NCI-H69 (cell line): ENCODE measurements around the gene JMY.

Experiments used
- DNase-seq: peaks from one replicate; lab custom pipeline; 2025; lab: John Stamatoyannopoulos, UW

The JMY gene, protein sequence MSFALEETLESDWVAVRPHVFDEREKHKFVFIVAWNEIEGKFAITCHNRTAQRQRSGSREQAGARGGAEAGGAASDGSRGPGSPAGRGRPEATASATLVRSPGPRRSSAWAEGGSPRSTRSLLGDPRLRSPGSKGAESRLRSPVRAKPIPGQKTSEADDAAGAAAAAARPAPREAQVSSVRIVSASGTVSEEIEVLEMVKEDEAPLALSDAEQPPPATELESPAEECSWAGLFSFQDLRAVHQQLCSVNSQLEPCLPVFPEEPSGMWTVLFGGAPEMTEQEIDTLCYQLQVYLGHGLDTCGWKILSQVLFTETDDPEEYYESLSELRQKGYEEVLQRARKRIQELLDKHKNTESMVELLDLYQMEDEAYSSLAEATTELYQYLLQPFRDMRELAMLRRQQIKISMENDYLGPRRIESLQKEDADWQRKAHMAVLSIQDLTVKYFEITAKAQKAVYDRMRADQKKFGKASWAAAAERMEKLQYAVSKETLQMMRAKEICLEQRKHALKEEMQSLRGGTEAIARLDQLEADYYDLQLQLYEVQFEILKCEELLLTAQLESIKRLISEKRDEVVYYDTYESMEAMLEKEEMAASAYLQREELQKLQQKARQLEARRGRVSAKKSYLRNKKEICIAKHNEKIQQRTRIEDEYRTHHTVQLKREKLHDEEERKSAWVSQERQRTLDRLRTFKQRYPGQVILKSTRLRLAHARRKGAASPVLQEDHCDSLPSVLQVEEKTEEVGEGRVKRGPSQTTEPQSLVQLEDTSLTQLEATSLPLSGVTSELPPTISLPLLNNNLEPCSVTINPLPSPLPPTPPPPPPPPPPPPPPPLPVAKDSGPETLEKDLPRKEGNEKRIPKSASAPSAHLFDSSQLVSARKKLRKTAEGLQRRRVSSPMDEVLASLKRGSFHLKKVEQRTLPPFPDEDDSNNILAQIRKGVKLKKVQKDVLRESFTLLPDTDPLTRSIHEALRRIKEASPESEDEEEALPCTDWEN

DNA sequence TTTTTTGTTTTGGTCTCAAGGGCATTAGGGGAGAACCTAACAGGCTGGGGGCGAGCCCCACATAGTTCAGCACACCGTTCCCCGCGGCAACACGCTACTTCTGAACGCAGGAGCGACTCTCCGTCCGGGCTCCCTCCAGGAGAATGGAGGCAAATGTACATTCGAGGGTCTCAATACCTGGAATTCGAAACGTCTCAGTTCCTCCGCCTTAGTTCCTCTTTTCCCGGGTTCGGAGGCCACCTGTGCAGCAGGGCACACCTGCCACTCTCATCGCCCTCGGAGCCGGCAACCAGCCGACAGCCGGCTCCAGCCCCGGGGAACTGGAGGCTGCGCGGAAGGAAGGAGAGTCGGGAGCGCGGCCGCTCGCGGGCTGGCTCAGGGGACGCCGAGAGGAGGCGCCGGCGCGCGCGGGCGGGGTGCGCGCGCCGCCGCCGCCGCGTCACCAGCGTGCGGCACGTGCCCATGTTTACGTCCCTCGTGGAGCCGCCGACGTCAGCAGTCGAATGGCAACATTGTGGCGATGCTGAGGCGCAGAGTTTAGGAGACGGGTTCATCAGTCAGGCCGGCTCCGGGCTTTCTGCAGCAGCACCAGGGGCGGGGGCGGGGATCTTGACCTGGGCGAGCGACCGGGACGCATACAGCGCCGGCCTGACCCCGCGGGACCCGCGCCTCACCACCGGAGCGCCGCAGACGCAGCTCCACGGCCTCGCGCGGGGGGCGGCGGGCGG, at the start of gene JMY:
Gene JMY (plus strand): TSS at position 498 of the 728 bp plus-strand sequence. CDS start 520 bp downstream, outside the sequence.
- DNase-seq = peak; percentile 91

DNA sequence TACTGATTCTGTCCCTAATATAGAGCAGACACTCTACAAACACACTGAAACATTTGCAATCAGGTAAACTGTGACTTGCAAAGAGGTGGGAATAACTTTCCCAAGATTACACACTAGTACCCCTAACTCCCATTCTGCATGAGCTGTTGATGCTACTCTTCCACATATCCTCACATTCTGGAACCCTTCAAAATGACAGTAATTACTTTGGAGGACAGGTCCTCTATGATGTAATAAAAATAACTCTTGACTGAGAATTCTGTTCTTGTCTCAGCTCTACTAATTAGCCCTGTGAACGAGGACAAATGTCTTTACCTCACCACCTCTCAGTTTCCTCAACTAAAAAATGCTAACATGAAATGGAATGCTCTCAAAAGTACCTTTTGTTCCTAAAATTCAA, 49.5 kb upstream of the JMY start:
- DNase-seq = no peak

DNA sequence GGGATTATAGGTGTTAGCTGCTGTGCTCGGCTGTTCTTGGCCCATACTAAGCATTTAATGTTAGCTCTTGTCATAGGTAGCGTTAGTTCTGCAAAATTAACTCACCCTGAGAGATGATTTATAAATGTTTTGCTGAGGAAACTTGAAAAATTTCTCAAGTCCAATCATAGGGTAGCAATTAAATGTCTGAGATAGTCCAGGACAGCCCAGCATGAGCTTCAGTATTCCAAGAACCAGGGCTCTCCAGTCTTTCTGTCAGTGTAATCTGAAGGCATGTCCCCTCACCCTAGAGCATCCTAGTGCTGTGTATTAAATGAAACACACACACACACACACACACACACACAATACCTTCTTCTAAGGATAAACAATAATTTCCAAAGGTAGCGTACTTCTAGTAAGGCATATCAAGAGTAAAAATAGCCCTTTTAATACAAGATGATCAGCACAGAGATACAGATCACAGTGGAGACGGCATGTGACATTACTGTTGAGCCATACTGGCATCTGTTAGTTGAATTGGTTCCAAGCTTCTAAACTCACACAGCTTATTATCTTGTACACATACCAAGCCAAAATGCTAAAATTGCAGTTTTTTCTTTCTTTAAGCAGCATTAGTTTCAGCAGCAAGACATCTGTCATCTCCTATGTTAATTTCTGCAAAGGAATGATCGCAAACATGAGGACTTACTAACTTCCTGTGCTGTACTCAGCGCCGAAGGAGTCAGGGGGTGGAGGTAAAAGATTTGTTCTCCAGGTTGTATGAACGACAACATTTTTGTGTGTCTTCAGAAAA, 46.3 kb upstream of the JMY start:
- DNase-seq = no peak

DNA sequence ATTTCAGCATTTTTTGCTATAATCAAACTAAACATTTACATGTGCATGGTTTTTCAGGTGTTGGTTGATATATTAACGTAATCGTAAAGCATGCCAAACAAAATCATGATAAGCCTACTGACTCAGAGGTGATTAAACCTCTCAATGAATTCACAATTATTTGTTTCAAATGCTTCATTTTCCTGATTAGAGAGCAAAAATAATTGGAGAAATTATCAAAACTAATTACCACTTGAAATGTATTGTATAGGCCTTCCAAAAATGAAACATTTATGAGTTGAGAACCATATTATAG, 45.7 kb upstream of the JMY start:
- no peak for DNase-seq

DNA sequence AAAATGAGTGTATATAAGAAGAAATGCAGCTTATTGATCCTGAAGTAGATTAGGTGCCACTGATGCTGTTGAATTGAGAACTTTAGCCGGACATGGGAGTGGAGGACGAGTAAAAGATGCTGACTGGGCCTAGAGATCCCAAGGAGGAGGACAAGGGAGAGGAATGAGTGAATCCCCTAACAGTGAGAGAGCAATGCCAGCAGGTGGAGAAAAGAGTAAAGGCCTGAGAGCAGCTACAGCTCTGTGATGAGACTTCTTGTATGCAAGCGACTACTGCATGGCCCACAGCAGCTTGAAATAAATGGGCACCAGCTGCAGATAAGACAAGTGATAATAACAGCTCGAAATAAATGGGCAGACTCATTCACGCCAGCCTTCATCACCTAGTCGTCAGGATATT, 44.5 kb upstream of the JMY start:
- peak; percentile 5 for DNase-seq

DNA sequence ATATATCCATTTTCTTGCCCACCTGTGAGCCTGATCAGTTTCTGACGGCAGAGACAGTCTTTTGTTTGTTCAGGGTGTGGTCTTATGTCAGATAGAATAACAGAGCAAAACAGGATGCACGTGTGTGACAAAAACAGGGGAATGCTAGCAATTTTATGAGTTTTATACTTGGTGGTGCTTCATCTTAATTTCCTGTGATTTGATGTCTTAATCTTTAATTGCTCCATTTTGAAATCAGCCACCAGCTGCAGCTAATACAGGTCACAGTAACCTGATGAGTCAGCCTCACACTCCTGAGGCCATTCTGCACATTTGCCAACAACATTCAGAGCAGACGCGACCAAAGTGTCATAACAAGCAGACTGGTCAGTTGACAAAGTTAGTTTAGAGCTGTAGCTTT, 42.3 kb upstream of the JMY start:
- DNase-seq = peak; percentile 33

DNA sequence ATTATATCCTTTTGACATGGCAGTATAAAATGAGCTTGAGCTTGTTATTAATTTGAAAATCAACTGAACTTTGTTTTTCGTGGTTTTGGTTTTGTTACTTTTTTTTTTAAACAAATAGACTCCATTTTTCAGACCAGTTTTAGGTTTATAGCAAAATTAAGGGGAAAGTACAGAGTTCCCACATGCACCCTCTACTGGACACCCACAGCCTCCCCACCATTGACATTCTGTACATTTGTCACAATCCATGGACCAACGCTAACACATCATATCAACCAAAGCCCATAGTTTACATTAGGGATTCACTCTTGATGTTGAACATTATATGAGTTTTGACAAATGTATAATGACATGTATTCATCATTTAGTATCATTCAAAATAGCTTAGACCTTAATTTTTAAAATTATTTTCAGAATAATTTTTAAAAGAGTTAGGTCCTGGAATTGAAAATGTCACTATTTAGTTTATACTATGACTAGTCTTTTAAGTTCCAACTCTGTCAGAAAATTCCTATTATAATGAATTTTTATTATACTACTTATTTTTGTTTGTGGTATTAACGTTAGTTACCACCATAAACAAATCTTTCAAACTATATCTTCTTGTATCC, 35.3 kb upstream of the JMY start:
- DNase-seq = peak; percentile 13

DNA sequence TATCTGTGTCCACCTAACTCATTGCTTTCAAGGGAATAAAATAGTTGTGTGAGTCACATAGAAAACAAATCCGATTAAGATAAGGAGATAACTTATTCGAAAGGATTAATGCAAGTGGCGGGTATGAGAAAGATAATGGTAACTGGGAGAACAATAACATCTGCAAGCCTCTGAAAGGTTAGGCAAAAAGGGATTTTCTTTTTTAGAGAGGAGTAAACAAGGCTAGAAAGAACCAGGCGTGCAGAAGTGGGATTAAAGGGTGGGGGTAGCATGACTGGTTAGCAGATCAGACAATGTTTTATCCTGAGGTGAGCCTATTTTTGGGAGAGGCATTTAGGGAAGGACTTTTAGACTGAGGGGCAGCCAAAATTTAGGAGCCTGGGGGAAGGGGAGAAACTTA, 34.7 kb upstream of the JMY start:
- no peak for DNase-seq

DNA sequence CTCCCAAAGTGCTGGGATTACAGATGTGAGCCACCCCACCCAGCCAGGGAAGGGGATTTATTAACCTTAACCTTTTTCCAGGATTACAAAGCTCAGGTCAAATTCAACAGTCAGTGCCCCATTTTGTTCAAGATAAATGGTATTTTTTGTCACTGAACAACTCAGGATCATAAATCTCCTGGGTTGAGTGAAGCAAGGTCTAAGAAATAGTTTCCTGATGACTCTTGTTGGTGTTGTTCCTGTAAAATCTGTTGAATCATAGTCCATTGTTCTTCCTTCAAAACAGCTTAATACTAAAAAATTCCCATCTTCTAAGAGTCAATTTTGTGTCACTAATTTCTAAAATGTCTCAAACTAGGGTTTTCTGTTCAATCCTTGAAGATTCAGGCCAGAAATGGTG, 33.9 kb upstream of the JMY start:
- DNase-seq = no peak

DNA sequence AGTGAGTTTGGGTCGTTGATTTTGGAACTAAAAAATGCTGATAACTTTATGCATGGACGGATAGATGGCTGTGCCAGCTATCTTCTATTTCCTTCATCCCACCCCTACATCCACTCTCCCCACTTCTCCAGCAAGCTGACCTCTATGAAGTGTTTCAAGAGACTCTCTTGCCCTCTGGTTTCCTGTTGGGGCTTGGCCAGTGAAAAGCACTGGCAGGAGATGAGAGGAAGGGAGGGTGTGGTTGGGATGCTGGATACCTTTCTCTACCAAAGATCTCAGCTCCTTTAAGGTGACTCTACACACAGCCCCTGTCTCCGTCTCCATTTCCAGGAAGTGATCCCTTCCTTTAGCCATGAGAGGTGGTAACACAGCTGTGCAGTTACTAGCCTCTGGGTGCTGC, 30.0 kb upstream of the JMY start:
- DNase-seq = no peak

DNA sequence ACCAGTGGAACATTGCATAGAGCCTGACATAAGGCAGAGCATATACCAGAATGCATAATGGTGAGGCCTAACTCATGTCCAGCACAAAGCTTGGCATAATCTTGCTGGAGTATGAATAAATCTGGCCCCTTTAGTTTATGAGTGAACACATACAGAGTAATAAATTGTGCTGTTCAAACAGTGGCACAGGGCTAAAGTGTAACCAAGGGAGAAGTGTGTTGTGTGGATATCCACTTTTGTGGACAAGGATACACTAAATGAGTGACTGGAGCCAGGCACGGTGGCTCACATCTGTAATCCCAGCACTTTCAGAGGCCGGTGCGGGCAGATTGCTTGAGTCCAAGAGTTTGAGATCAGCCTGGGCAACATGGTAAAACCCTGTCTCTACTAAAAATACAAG, 29.4 kb upstream of the JMY start:
- DNase-seq = no peak

DNA sequence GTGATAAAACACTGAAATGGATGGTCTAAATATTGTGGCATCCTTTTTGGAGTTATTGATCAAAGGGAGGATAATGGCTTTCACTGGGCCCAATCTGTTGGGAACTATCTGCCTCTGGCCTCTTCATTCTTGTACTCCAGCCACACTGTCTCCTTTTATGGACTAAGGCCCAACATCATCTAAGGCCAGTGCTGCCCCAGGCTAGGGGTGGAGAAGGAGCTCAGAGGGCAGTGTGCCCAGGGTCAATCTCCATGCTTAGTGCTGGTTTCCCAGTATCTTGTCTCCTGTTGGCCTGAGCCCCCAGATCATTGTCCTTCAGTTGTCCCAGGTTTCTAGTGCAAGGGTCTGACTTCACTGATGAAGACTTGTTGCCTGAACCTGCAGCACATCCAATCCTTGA, 26.4 kb upstream of the JMY start:
- no peak for DNase-seq

DNA sequence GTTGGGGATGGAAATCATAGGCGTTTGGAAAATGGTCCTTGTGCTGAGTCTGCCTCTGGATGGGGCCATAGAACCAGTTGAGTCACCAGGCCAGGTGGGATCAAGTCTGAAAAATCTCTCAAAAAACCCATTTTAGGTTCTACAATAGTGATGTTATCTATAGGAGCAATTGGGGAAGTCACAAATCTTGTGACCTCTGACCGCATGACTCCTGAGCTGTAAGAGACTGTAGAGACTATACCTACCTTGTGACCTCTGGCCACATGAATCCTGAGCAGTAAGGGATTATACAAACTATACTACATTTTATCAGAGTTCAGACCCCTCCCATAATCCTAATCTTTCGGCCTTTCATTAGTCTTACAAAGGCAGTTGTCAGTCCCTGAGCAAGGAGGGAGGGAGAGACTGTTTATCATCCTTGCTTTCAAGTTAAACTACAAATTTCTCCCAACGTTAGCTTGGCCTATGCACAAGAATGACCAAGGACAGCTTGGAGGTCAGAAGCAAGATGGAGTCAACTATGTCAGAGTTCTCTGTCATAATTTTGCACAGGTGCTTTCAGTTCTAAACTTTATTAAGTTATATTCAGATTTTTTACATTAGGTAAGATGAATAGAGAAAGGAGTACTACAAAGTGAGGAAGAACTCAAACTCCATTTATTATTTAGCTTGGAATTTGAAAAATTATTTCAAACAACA, 11.5 kb upstream of the JMY start:
- no peak for DNase-seq

DNA sequence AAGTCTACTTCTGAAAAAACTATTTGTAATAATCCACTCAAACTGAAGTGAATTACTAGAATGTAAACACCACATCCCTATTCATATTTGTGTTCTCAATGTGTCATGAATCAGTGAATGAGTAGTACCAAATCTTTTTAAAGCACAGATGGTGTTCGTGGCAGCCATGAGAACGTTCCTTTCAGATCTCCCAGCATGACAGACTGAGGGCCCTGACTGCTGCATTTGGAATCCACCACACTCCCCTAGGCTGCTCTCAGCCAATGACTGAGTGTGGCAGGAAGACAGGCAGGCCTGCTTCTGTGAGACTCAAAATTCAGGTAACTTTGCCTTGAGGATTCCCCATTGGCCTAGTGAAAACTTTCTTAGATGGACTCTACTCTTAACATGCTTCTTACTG, 10.9 kb upstream of the JMY start:
- DNase-seq = peak; percentile 29

DNA sequence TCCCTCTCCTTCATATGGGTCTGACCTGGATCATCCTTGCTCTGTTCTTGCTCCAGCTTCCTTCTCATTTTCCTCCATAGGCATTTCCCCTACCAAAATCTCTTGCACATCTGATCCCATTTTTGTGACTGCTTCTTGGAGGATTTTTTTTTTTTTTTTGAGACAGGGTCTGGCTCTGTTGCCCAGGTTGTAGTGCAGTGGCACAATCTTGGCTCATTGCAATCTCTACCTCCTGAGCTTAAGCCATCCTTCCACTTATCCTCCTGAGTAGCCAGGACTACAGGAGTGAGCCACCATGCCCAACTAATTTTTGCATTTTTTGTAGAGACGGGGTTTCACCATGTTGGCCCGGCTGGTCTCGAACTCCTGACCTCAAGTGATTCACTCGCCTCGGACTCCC, 10.5 kb upstream of the JMY start:
- DNase-seq = no peak

DNA sequence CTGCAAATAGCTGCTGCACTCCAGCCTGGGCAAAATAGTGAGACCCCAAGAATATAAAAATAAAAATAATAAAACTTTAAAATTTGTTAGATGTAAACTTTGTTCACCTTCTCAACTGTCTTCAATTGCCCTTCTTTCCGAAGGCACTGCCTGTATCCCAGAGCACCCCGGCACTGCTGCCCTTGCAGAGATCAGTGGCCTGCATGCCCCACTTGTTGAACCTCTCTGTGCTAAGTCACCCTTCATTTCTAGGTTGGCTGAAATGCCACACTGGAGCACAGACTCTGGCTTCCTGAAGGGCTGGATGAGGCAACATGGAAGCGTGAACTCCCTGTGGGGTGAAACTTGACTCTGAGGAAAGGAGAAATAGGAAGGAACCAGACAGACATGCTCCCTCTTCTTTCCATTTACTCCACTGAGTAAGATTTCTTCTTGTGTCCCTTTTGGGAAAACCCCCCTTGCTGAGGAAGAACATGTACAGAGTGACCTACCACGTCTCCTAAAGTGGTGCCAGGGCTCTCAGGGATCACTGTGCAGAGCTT, 8.4 kb upstream of the JMY start:
- no peak for DNase-seq

DNA sequence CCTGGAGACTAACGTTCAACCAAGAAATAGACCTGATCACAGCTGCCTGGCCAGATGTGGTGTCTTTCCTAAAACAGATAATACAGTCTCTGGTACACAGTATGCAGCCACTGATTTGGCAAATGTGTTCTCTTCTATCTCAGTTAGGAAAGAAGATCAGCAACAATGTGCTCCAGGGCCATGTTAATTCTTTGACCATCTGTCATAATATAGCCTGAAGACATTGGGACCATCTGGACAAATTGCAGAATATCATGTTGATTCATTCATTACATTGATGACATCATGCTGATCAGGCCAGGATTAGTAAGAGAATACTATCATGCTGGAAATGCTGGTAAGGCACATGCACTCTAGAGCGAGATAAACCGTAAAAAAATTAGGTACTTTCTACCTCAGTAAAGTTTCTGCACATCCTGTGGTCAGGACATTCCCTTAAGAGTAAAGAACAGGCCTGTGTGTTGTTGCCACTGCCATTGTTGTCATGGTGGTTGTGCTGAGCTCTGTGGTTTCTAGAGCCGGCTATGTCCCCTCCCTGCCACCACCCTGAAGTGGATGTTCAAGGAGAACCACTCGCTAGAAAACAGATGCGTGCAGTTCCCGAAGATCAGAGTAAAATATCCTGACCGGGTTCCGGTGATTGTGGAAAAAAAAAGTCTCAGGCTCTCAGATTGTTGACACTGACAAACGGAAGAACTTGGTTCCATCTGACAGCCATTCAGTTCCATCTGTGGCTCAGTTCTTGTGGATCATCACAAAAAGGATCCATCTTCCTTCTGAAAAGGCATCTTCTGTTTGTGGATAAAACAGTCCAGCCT, 6.4 kb upstream of the JMY start:
- DNase-seq = peak; percentile 86

DNA sequence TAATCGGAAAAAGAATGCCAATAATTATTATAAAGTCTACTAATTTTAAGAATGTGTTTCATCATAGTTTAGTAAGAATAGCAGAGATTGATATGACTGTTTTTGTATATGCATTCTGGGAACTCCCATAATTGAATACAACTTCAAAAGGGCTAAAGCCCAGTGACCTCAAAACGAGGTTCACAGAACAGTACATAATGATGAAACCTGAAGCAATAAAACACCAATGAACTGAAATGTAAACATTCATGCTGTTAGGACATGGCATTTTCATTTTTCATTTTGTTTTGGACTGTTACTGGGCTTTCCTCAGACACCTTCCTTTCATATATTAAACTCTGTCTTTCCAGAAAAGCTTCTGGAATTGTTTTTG, 684 bp upstream of the JMY start:
- DNase-seq = peak; percentile 65

DNA sequence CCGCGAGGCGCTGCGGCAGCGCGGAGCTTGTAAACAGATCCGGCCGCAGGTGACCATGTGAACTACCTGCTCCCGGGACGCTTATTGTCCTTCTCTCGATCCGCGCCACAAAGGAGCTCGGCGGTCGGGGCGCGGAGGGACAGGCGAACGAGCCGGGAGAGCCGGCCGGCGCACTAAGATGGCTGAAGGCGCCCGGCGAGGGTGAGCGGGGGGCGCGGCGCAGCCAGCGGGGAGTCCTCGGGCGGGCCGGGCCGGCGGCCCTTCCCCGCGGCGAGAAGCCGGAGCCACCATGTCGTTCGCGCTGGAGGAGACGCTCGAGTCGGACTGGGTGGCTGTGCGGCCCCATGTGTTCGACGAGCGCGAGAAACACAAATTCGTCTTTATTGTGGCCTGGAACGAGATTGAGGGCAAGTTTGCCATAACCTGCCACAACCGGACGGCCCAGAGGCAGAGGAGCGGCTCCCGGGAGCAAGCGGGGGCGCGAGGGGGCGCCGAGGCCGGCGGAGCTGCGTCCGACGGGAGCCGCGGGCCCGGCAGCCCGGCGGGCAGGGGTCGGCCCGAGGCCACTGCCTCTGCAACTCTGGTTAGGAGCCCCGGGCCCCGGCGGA, 535 bp downstream of the JMY start:
- peak; percentile 72 for DNase-seq
